Epithelial cell of prostate (primary cell): Measurements from ENCODE around the gene DYNLT5.
"Not testable (repeated sequence)": the region's sequence is repeated elsewhere in the genome, so short reads cannot be mapped to it uniquely, and the experiment has no call there.

Source experiments
- DNase-seq: peaks from one replicate; pipeline ENCODE4 v3.0.0-alpha.2; 2011; ENCODE audit warnings: low read depth, low spot score
- H3K27ac ChIP-seq: fragments of 450-650 bp; 2 replicates; pipeline ENCODE4 v1.5.1; 2017; ENCODE audit warnings: mild to moderate bottlenecking

DYNLT5 gene

GRCh38 chr1:66779475-66780078 is 27.3 kb downstream of the DYNLT5 start:
- no peak overlapping the region for H3K27ac ChIP-seq
- no peak for DNase-seq

DNA sequence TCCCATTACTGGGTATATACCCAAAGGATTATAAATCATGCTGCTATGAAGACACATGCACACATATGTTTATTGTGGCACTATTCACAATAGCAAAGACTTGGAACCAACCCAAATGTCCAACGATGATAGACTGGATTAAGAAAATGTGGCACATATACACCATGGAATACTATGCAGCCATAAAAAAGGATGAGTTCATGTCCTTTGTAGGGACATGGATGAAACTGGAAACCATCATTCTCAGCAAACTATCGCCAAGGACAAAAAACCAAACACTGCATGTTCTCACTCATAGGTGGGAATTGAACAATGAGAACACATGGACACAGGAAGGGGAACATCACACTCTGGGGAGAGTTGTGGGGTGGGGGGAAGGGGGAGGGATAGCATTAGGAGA is 33.5 kb downstream of the DYNLT5 start:
- H3K27ac ChIP-seq, DNase-seq: not testable (repeated sequence)

GRCh38 chr1:66787641-66788040 is 35.4 kb downstream of the DYNLT5 start:
- H3K27ac ChIP-seq, result no peak overlapping the region
- DNase-seq, result no peak

GRCh38 chr1:66788231-66788939 is 36.1 kb downstream of the DYNLT5 start:
- H3K27ac ChIP-seq, result no peak overlapping the region
- peak; percentile 52 for DNase-seq

DNA sequence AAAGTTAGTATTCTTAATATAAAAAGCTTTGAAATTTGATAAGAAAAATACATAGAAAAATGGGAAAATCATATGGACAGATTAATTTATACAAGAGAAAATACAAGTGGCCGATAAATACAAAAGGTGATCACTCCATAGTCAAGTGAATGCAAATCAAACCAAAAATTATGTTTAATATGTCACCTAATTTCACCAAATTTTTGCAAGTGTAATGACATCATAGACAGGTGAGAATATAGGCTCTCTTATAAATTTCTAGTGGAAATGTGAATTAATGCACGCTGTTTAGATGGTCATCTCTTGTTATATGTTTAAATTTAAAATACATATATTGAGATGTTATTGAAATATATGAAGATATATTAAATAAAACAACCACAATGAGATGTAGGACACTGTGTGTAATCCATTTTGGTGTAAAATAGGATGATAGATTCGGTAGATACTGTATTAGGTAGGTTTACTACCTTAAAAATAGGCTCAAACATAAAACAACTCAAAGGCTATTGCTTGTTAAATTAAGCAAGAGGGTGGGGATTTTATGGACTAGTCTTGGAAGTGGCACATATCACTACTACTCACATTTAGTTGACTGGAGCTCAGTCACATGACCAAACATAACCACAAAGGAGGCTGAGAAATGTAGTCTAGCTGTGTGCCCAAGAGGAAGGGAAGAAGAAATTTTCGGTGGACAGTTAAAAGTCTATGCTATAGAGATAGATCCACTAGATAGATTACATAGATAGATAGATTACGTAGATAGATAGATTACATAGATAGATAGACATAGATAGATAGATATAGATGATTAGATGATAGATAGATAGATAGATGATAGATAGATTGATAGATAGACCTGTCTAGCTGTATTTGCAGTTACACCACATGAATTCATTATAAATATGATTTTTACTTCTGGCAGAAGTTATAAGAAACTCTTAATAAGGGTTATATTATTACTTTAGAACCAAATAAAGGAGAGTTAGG is 39.7 kb downstream of the DYNLT5 start:
- no peak overlapping the region for H3K27ac ChIP-seq
- no peak for DNase-seq

DNA sequence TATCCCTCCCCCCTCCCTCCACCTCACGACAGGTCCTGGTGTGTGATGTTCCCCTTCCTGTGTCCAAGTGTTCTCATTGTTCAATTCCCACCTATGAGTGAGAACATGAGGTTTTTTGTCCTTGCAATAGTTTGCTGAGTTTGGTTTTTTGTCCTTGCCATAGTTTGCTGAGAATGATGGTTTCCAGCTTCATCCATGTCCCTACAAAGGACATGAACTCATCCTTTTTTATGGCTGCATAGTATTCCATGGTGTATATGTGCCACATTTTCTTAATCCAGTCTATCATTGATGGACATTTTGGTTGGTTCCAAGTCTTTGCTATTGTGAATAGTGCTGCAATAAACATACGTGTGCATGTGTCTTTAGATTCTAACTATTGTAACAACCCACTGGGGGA is 43.6 kb downstream of the DYNLT5 start:
- DNase-seq, H3K27ac ChIP-seq: not testable (repeated sequence)

- no peak overlapping the region for H3K27ac ChIP-seq
- no peak for DNase-seq
These were observed 57.0 kb downstream of the DYNLT5 start for GRCh38 chr1:66809245-66809644.

DNA sequence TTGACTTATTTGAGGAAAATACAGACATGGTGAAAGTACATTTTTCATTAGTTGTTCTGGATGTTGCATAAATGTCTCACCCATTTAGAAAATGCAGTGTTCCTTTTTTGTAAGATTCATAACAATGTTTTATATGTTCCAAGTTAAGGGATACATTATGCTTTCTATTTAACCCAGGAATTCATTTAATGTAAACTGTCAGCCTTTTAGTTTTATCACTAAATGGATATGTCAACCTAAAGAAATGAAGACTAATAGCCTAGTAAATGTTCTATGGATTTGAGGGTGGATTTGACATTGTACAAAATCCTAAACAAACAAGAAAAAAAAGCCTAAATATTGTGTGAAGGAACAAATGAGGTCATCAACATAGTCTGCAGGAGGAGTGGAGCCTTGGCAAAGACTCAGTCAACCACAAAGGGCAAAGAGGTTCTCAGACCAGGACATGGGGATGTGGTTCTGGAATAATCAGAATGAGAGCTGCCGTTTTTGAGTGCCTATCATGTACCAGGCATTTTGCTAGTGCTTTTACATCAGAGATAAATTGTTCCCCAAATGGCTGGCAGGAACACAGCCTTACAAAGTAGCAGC is 57.6 kb downstream of the DYNLT5 start:
- H3K27ac ChIP-seq, result no peak overlapping the region
- no peak for DNase-seq

- DNase-seq, result no peak
- no peak overlapping the region for H3K27ac ChIP-seq
These were observed 72.5 kb downstream of the DYNLT5 start for GRCh38 chr1:66824771-66825170.
